GM19438 (cell line): ENCODE results near the gene SMARCAL1.

Source experiments
- ATAC-seq: cut with Tn5 transposase; IDR thresholded peaks from one replicate; pipeline ENCODE4 v1.9.1; 2021; ENCODE audit warnings: low read depth; ENCODE audit not compliant: unreplicated experiment

Gene SMARCAL1

DNA sequence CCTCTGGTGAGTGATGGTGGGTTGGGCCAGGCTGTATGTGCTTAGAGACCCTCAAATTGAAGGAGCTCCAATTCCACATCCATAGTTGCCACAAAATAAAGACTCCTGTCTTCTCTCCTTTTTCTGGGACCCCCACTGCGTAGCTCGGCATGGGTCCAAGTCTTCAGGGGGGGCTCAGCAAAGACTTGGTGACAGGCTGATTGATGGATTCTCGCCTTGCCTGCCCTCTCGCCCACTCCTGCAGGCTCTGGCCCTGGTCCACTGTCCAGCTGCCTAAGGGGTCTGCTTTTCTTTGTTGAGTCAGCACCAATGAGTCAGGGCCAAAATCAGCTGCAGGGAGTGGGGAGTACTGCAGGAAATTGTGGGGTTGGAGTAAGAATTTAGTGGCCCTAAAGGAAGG lies 107.8 kb downstream of the SMARCAL1 start:
- ATAC-seq, result no peak

DNA sequence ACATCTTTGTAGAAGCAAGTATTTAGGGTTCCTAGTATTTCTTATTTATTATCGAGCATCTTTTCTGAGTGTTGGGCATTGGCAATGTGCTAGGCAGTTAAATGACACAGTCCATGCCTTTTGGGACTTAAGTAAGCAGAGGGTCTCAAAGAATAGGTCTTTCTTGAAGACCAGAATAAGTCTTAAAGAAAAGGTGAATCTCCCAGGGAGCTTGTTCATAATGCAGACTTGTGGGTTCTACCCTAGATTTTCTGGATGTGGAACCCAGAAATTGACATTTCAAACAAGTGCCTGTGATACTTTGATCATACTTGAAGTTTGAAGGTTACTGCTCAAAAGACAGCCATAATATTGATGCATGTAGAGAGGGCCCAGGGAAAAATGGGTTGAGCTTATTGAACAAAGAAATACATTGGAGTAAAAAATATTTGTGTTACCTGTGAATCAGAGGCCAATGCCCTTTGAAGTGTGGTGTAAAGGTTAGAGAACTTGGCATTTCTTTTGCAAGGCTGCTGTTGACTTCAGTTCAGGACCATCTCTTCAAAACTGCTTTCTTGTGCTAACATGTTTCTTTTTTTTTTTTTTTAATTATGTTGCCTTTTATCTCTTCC lies 110.7 kb downstream of the SMARCAL1 start:
- no peak for ATAC-seq

DNA sequence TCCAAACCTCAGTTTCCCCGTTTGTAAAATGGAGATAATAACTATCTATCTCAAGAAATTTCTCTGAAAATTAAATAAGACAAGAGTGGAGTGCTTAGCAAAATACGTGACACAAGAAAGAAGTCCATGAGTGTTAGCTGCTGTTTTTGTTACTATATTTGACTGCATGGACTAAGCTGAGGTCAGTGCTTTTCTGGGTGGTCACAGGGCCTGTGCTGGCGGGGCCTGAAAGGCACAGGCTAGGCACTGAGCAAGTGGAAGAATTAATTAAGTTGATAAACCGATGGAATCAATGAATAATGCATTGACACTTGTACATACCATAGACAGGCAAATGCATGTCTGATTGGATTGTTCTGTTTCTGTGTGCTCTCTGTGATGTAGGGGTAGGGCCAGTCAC lies 113.7 kb downstream of the SMARCAL1 start:
- ATAC-seq, result no peak

DNA sequence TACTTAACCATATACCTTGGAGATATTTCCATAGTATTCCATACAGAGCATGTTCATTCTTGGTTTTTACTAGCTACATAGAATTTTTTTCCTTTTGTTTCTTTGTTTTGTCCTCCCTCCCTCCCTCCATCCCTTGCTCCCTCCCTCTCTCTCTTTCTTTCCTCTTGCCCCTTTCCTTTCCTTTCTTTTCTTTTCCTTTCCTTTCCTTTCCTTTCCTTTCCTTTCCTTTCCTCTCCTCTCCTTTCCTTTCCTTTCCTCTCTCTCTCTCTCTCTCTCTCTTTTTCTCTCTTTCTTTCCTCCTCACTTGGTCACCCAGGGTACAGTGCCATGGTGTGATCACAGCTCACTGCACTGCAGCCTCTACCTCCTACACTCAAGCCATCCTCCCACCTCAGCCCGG lies 114.7 kb downstream of the SMARCAL1 start:
- no peak for ATAC-seq

DNA sequence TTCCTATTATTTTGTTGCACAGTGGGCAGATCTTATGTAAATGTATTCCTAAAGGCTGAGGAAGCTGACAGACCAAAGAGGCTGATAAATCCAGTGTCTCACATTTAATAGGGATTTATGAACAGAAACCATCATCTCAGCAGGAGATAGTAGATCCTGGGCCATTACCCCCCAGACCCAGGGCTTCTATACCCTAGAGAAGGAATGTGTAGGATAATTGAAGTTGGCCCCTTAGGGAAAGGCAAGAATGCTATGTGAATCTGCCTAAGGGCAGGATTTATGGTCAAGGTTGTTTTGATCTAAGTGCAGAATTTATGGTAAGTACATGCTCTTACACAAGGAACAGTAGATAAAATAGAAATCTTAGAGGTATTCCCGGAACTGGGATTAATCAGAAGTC lies 115.3 kb downstream of the SMARCAL1 start:
- no peak for ATAC-seq

DNA sequence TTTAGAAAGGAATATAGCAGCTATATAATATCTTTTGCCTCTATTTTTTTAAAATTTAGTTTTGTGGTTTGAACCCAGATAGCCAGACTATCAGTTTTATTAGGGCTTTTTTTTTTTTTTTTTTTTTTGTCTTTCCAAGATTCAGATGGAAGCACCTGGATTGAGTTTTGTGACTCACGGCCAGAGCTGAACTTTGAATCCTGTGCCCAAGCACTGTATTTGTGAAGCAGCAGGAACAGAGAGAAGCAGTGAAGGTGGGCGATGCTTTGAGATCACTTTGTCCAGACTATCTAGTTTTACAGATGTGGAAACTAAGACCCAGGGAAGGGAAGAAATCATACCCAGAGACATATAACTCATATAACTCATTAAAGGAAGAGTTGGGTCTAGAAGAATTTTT lies 120.3 kb downstream of the SMARCAL1 start:
- ATAC-seq, result no peak
